Activated gamma-delta T cell treated with anti-CD3 and anti-CD28 coated beads, Interleukin-2, amount 50 U/mL, for 16 hours (primary cell): ENCODE data around the gene AVPR2.

Experiments used
- DNase-seq: peaks from one replicate; pipeline ENCODE4 v3.0.0-alpha.2; 2020; ENCODE audit warnings: low read depth

The AVPR2 gene

GRCh38 chrX:153903991-153904957, at the start of gene AVPR2:
AVPR2 (plus strand) TSS chrX:153904673; CDS start chrX:153905146, 473 bp downstream.
- no peak for DNase-seq

- DNase-seq = no peak
Measured at GRCh38 chrX:153854702-153855101, 49.8 kb upstream of the AVPR2 start.

- DNase-seq = no peak
Measured at GRCh38 chrX:153857348-153857903, 47.0 kb upstream of the AVPR2 start.

- no peak for DNase-seq
Measured at GRCh38 chrX:153861151-153861550, 43.3 kb upstream of the AVPR2 start.

GRCh38 chrX:153861733-153862310, 42.7 kb upstream of the AVPR2 start:
- DNase-seq = no peak

GRCh38 chrX:153862369-153863250, 41.9 kb upstream of the AVPR2 start:
- DNase-seq = no peak

- DNase-seq = no peak
Measured at GRCh38 chrX:153863251-153863991, 41.1 kb upstream of the AVPR2 start.

GRCh38 chrX:153864101-153864500, 40.4 kb upstream of the AVPR2 start:
- no peak for DNase-seq

- no peak for DNase-seq
Measured at GRCh38 chrX:153864561-153865320, 39.7 kb upstream of the AVPR2 start.

GRCh38 chrX:153865321-153865580, 39.2 kb upstream of the AVPR2 start:
- DNase-seq = no peak

- DNase-seq = no peak
Measured at GRCh38 chrX:153865685-153866084, 38.8 kb upstream of the AVPR2 start.

- DNase-seq = no peak
Measured at GRCh38 chrX:153866302-153867019, 38.0 kb upstream of the AVPR2 start.

- DNase-seq = no peak
Measured at GRCh38 chrX:153867139-153867538, 37.3 kb upstream of the AVPR2 start.

- no peak for DNase-seq
Measured at GRCh38 chrX:153867671-153868070, 36.8 kb upstream of the AVPR2 start.

- DNase-seq = no peak
Measured at GRCh38 chrX:153868576-153869472, 35.6 kb upstream of the AVPR2 start.

GRCh38 chrX:153869473-153870287, 34.8 kb upstream of the AVPR2 start:
- no peak for DNase-seq

GRCh38 chrX:153870288-153870690, 34.2 kb upstream of the AVPR2 start:
- DNase-seq = no peak

- no peak for DNase-seq
Measured at GRCh38 chrX:153870791-153871360, 33.6 kb upstream of the AVPR2 start.
